ENCODE results near the gene POU5F1. TPM values are rescaled to one million over a fixed set of nuclear protein-coding genes. Genes with fewer than 3 reads are reported as not detected.

Gene POU5F1
- polyA plus RNA-seq, 1 of the 3 experiments (the other 2 are of a cell fraction), result not detected

GRCh38 chr6:31142361-31142761 lies 28.1 kb downstream of the POU5F1 start:
- H3K9me2 ChIP-seq, result no peaks in the 10 kb centered on the region
- no peaks in the 10 kb centered on the region for H3K9me3 ChIP-seq
- H3K4me2 ChIP-seq, result peak overlapping the region; percentile 27; the same call in 1 of the 2 replicates
- no peaks in the 10 kb centered on the region for H3K79me2 ChIP-seq (ENCODE audit: insufficient read depth)
- no peak overlapping the region for H3K27ac ChIP-seq (ENCODE audit: low read depth in 2 of 2, low read length in 1 of 2)
- 57% methylated on average over 2 of the region's 2 CpGs for WGBS (ENCODE audit: low lambda C conversion rate)
- ChIA-PET CTCF (interaction anchor here (1.4 kb wide), 1 partner anchor 50 kb away, joined by 7 read pairs; no protein-coding TSS in a partner anchor), POLR2A (no interaction called here)
- H3F3A ChIP-seq (replicated peaks; ENCODE audit: insufficient read depth), result peaks cover 9% of the 10 kb centered on the region
- DNase-seq, result no peak
- H3K9ac ChIP-seq, result no peak overlapping the region
- H4K20me1 ChIP-seq (ENCODE audit: insufficient read depth), result no peaks in the 10 kb centered on the region
- H2AFZ ChIP-seq (ENCODE audit: low read depth), result no peak overlapping the region
- TF ChIP-seq SIN3A (IDR thresholded peaks at IDR 0.05; ENCODE audit: borderline replicate concordance, low read depth, low read length), result no peak
- no peak for TF ChIP-seq RXRA (IDR thresholded peaks at IDR 0.05; ENCODE audit: borderline replicate concordance, low read depth)
- TF ChIP-seq NFIC (IDR thresholded peaks at IDR 0.05; ENCODE audit: borderline replicate concordance), result no peak
- TF ChIP-seq, protein P1, sequence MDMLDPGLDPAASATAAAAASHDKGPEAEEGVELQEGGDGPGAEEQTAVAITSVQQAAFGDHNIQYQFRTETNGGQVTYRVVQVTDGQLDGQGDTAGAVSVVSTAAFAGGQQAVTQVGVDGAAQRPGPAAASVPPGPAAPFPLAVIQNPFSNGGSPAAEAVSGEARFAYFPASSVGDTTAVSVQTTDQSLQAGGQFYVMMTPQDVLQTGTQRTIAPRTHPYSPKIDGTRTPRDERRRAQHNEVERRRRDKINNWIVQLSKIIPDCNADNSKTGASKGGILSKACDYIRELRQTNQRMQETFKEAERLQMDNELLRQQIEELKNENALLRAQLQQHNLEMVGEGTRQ (IDR thresholded peaks at IDR 0.05; ENCODE audit: borderline replicate concordance, low read depth, low read length), result no peak
- TF ChIP-seq TAF1 (IDR thresholded peaks at IDR 0.05; ENCODE audit: borderline replicate concordance, low read depth, low read length), result no peak
- no peak for TF ChIP-seq CHD2 (IDR thresholded peaks at IDR 0.05; ENCODE audit: low read length, partially characterized antibody)
- TF ChIP-seq GABPA (IDR thresholded peaks at IDR 0.05; ENCODE audit: low read depth), result no peak
- TF ChIP-seq USF1 (IDR thresholded peaks at IDR 0.05; ENCODE audit: borderline replicate concordance, low read depth), result no peak
- TF ChIP-seq, protein P2, sequence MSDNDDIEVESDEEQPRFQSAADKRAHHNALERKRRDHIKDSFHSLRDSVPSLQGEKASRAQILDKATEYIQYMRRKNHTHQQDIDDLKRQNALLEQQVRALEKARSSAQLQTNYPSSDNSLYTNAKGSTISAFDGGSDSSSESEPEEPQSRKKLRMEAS (IDR thresholded peaks at IDR 0.05; ENCODE audit: low read depth), result no peak
- no peak for TF ChIP-seq NRF1 (IDR thresholded peaks at IDR 0.05; ENCODE audit: low read depth, low read length)
- TF ChIP-seq GATA2 (CRISPR knock-in tag; IDR thresholded peaks at IDR 0.05), result no peak
- TF ChIP-seq FOSL2 (IDR thresholded peaks at IDR 0.05; ENCODE audit: borderline replicate concordance, low read depth), result no peak
- no peak for TF ChIP-seq TEAD4 (IDR thresholded peaks at IDR 0.05; ENCODE audit: borderline replicate concordance, insufficient read depth)
- TF ChIP-seq FOXM1 (IDR thresholded peaks at IDR 0.05; ENCODE audit: low read depth), result no peak
- TF ChIP-seq MXI1 (IDR thresholded peaks at IDR 0.05; ENCODE audit: low read depth, low read length), result no peak
- TF ChIP-seq EP300 (IDR thresholded peaks at IDR 0.05; ENCODE audit: borderline replicate concordance in 1 of 2, low read depth in 1 of 2, low read length in 1 of 2), result no peak
- TF ChIP-seq MEF2A (IDR thresholded peaks at IDR 0.05; ENCODE audit: borderline replicate concordance, low read depth), result no peak
- TF ChIP-seq REST (IDR thresholded peaks at IDR 0.05; ENCODE audit: low read depth, low read length), result no peak
- TF ChIP-seq IRF3 (IDR thresholded peaks at IDR 0.05; ENCODE audit: low read depth, low read length), result no peak
- no peak overlapping the region for H3K4me3 ChIP-seq (ENCODE audit: low read depth in 2 of 2, low read length in 1 of 2)
- no peaks in the 10 kb centered on the region for H3K27me3 ChIP-seq (ENCODE audit: insufficient read depth)
- H3K4me1 ChIP-seq (ENCODE audit: control insufficient read depth in 1 of 2, insufficient read depth in 2 of 2, low read depth in 1 of 2, low read length in 1 of 2), result peaks cover 0 to 11% of the 10 kb centered on the region in 2 experiments; a peak in 2 of 4 replicates
- H3K36me3 ChIP-seq (replicated peaks in 1 of 2; ENCODE audit: control insufficient read depth in 1 of 2, insufficient read depth in 2 of 2, low read length in 1 of 2), result no peaks in the 10 kb centered on the region
